K562 (cell line): Measurements from ENCODE around the gene CTNNBL1.

ENCODE experiments used
- CBX3 ChIP-seq, 2 experiments: IDR thresholded peaks; 1 replicate in 1 of 2; 2 replicates in 1 of 2; pipeline ENCODE4 v1.6.1; 2012; ENCODE audit warnings: inconsistent platforms in 2 of 2, low read length in 2 of 2, borderline replicate concordance in 1 of 2, control low read depth in 1 of 2
- CREM ChIP-seq: IDR thresholded peaks from 2 replicates; pipeline ENCODE4 v1.6.1; 2014; ENCODE audit warnings: antibody characterized with exemption, low read depth
- CTCF ChIP-seq, 3 experiments: IDR thresholded peaks in 2 of 3; conservative IDR thresholded peaks in 1 of 3; 2 replicates each; pipeline ENCODE4 v1.5.1; 2011 to 2012; ENCODE audit warnings: low read length in 3 of 3, mild to moderate bottlenecking in 3 of 3, control low read depth in 2 of 3, improper control_type of control experiment in 1 of 3, inconsistent platforms in 1 of 3, low read depth in 1 of 3, mixed read lengths in 1 of 3, moderate library complexity in 1 of 3; ENCODE audit not compliant: insufficient read depth in 2 of 3
- E2F4 ChIP-seq: sonication (generic); formaldehyde crosslinking; IDR thresholded peaks from 2 replicates; pipeline ENCODE4 v1.8.0; 2022; ENCODE audit warnings: mild to moderate bottlenecking, low read depth, missing genetic modification reagents
- GATAD2B ChIP-seq: fragments of 450-650 bp; IDR thresholded peaks from 2 replicates; pipeline ENCODE4 v1.6.1; 2017; ENCODE audit warnings: mild to moderate bottlenecking, borderline replicate concordance
- GTF2B ChIP-seq: IDR thresholded peaks from 2 replicates; pipeline ENCODE4 v1.6.1; 2011; ENCODE audit not compliant: insufficient read length; ENCODE audit errors: extremely low read depth
- MXI1 ChIP-seq: IDR thresholded peaks from 2 replicates; pipeline ENCODE4 v1.6.1; 2011; ENCODE audit warnings: low read depth, mild to moderate bottlenecking, improper control_type of control experiment, low read length
- PHF21A ChIP-seq: fragments of 450-650 bp; IDR thresholded peaks from 2 replicates; pipeline ENCODE4 v1.6.1; 2017; ENCODE audit warnings: low read depth, borderline replicate concordance
- POLR2AphosphoS5 ChIP-seq: IDR thresholded peaks from 2 replicates; pipeline ENCODE4 v1.6.1; 2011; ENCODE audit warnings: mild to moderate bottlenecking, low read depth, low read length, moderate library complexity; ENCODE audit not compliant: control insufficient read depth, insufficient read depth
- ZBTB33 ChIP-seq: sonication (generic); formaldehyde crosslinking; IDR thresholded peaks from 2 replicates; pipeline ENCODE4 v1.8.1; 2023; ENCODE audit warnings: mild to moderate bottlenecking, missing genetic modification reagents
- ZNF239 ChIP-seq: fragments of 250-450 bp; sonication (Bioruptor Pico); IDR thresholded peaks from 2 replicates; pipeline ENCODE4 v1.4.0; 2020; ENCODE audit warnings: mild to moderate bottlenecking
- ZNF253 ChIP-seq: fragments of 250-450 bp; sonication (Bioruptor Pico); conservative IDR thresholded peaks from 2 replicates; pipeline ENCODE4 v1.6.1; 2021; ENCODE audit warnings: mild to moderate bottlenecking

GRCh38 chr20:37901654-37902503 lies 208.0 kb downstream of the CTNNBL1 start:
- TF ChIP-seq CREM (no peak), CBX3 (IDR thresholded peaks at IDR 0.05; ENCODE audit: borderline replicate concordance in 1 of 2, low read length in 2 of 2) (peak in 1 of 2 experiments; percentile 35; a peak in 2 of 3 replicates), GTF2B (no peak), CTCF (IDR thresholded peaks at IDR 0.05 in 2 of 3, conservative IDR thresholded peaks at IDR 0.05 in 1 of 3; ENCODE audit: insufficient read depth in 2 of 3, low read depth in 1 of 3, low read length in 3 of 3) (peak; percentile 67 to 73 (median 71)), ZBTB33 (no peak), ZNF253 (no peak), POLR2AphosphoS5 (no peak), GATAD2B (no peak), PHF21A (no peak), E2F4 (no peak), MXI1 (no peak), ZNF239 (CRISPR knock-in tag) (no peak)
